ENCODE data around the gene COLGALT1.
"Not testable (repeated sequence)": the region's sequence is repeated elsewhere in the genome, so short reads cannot be mapped to it uniquely, and the experiment has no call there.

COLGALT1 gene

DNA sequence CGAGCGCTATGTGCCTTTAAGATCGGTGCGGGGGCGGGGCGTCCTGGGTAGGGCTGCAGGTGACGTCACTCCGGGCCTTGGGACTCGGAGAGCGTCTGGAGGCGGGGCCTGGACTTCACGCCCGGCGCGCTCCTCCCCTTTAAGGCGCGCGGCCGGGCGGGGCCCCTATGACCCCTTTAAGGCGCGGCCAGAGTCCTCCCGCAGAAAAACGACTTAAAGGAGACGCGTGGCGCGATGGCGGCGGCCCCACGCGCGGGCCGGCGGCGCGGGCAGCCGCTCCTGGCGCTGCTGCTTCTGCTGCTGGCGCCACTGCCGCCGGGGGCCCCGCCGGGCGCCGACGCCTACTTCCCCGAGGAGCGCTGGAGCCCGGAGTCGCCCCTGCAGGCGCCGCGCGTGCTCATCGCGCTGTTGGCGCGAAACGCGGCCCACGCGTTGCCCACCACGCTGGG, at the start of gene COLGALT1:
TSS of gene COLGALT1 (plus strand) at position 170 of the 449 bp plus-strand sequence. CDS start at position 235, 65 bp downstream.
- DNase-seq (ENCODE audit: low read depth): peak; percentile 99

DNA sequence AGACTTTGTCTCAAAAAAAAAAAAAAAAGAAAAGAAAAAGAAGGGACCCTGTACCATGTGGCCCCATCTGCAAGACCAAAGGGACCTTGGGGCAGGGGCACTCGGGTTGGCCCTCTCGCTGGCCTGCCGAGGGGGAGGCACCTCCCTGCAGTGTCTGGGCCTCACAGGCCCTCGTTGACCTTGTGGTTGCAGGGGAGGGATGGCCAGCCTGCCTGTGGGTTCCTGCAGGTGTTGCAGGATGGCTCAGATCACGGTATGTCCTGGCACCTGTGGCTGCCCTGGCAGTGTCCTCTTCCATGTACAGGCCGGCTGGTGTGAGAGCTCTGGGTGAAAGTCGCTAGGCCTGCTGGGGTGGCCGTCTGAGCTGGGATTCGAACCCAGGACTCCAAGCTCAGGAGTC, 48.7 kb upstream of the COLGALT1 start:
- no peak for DNase-seq (ENCODE audit: low read depth)

DNA sequence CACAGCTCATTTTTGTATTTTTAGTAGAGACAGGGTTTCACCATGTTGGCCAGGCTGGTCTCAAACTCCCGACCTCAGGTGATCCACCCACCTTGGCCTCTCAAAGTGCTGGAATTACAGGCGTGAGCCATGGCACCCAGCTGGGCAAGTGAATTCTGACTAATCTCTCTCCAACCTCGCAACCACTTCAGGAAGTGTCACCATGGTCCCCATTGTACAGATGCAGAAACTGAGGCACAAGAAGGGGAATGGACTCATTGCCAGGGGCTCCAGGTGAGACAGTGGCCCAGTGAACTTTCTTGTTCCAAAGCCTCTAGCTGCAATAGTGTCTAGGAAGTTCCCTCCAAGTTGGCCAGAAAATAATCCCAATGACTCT, 46.9 kb upstream of the COLGALT1 start:
- peak; percentile 20 for DNase-seq (ENCODE audit: low read depth)

DNA sequence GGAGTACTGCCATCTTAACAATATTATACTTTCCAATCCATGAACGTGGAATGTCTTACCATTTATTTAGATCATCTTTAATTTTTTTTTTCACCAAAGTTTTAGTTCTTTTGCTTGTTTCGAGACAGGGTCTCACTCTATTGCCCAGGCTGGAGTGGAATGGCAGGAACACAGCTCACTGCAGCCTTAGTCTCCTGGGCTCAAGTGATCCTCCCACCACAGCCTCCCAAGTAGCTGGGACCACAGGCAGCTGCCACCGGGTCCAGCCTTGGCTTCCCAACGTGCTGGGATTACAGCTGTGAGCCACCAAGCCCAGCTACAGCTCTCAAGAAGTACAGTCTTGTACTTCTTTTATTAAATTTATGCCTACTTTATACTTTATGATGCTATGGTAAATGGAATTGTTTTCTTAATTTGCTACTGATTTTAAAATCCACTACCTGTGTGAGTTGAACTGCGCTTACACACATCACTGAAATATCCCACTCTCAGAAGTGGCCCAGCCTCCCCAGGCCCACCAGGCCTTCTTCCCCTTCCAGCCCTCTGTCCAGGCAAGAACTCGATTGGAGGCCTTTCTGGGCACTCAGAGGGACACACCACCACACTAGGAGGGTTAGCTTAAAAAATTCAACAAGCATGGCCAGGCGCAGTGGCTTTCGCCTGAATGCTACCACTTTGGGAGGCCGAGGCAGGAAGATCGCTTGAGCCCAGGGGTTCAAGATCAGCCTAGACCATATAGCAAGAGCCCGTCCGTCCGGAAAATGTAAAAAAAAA, 45.0 kb upstream of the COLGALT1 start:
- DNase-seq (ENCODE audit: low read depth): peak; percentile 29

DNA sequence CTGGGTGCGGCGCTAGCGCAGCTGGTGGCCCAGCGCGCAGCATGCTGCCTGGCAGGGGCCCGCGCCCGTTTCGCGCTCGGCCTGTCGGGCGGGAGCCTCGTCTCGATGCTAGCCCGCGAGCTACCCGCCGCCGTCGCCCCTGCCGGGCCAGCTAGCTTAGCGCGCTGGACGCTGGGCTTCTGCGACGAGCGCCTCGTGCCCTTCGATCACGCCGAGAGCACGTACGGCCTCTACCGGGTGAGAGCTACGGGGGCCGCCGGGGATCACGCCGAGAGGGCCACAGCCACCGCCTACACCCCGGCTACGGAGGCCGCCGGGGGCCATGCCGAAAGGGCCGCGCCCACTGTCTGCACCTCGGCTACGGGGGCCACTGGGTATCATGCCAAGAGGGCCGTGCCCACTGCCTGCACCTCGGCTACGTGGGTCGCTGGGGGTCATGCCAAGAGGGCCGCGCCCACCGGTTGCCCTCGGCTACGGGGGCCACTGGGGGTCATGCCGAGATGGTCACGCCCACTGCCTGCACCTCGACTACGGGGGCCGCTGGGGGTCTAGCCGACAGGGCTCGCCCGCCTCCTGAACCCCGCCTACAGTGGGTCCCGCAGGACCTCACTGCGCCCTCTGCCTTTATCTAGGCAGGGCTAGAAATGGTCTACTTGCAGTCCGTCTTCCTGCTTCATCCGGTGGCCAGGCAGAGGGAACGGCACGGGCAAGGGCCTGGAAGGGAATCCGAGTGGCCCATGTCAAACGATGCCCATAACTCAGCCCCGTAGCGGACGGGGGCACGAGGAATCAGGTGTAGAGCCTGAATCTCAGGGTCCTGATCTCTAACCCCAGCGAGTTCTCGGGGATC, 43.5 kb upstream of the COLGALT1 start:
- peak; percentile 86 for DNase-seq (ENCODE audit: low read depth)

DNA sequence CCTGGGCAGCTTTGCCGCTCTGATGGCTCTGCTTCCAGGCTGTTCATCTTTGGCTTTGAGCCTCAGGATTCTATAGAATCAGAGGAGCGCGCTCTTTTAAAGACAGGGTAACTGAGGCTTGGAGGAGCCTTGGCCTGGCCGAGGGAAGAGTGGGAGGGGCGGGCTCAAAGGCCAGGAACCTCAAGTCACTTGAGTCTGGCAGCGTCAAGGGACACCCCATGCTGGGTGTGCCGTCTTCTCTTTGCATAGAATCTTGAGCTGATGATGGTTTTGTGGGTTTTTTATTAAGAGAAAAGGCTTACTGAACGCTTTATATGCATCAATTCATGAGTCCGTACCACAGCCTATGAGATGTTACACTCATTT, 42.9 kb upstream of the COLGALT1 start:
- DNase-seq (ENCODE audit: low read depth): peak; percentile 16

DNA sequence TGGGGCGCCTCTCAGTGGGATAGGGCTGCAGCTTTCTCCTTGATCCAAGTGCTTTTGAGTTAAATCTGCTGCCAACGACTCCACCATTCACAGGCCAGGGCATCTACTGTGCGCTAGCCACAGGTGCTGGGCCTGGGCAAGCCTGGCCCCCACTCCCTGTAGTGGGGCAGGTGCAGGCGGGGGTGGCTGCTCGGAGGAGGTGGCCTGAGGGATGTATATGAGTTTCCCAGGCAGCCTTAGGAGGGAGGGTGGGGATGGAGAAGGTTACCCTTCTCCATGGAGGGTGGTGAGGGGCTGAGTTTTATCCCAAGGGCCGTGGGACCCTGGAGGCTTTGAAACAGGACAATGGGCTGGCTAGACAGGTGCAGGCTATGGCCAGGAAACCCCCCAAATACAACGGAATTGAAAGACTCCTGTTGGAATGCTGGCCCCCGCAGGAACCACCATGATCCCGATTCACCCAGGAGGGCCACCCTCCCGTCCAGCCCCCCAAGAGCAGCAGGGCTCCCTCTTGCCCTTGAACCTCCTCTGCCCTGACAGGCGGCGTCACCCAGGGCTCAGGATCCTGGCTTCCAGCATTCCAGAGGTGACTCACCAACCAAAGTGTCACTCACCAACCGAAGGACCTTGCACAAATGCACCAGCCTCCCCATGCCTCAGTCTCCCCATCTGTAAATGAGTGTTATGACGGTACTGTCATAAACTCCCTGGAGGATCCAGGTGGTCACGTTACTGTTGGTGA, 39.9 kb upstream of the COLGALT1 start:
- no peak for DNase-seq (ENCODE audit: low read depth)

DNA sequence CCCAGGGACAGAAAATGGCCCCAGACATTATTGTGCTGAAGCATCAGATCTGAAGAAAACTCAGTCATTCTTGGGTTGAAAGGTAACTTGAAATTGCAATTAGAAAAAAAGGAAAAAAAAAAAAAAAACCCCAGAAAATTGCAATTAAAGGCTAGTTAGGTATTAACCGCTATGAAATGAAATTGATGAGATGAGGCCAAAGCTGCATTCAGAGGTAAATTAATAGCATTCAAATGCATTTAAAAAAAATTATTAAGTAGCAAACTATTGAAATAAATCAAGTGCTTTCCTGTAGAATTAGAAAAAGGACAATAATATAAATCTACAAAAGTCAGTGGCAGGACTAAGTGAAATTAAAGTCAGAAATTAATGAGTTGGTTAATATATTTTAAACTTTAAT, 37.6 kb upstream of the COLGALT1 start:
- no peak for DNase-seq (ENCODE audit: low read depth)

DNA sequence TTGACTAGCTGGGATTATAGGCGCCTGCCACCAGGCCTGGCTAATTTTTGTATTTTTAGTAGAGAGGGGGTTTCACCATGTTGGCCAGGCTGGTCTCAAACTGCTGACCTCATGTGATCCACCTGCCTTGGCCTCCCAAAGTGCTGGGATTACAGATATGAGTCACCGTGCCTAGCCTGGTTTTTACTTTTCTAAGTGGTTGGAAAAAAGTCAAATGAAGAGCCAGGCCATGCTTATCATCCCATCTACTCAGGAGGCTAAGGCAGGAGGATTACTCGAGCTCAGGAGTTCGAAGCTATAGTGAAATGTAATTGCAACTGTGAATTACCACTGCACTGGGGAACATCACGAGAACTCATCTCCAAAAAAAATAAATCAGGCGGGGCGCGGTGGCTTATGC, 36.8 kb upstream of the COLGALT1 start:
- not testable (repeated sequence) for DNase-seq (ENCODE audit: low read depth)

DNA sequence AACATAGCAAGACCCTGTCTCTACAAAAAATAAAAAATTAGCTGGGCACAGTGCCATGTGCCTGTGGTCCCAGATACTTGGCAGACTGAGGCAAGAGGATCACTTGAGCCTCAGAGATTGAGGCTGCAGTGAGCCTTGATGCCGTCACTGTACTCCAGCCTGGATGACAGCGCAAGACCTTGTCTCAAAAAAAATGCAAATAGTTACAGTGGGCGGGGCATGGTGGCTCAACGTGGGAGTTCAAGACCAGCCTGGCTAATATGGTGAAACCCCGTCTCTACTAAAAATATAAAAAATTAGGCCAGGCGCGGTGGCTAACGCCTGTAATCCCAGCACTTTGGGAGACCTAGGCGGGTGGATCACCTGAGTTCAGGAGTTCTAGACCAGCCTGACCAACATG, 35.5 kb upstream of the COLGALT1 start:
- DNase-seq (ENCODE audit: low read depth): no peak

DNA sequence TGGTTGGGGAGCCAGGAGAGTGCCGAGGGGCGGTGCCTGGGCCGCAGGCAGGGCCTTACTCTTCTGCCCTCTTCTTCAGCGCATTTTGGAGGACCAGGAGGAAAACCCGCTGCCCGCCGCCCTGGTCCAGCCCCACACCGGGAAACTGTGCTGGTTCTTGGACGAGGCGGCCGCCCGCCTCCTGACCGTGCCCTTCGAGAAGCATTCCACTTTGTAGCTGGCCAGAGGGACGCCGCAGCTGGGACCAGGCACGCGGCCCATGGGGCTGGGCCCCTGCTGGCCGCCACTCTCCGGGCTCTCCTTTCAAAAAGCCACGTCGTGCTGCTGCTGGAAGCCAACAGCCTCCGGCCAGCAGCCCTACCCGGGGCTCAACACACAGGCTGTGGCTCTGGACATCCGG, 34.6 kb upstream of the COLGALT1 start:
- no peak for DNase-seq (ENCODE audit: low read depth)

DNA sequence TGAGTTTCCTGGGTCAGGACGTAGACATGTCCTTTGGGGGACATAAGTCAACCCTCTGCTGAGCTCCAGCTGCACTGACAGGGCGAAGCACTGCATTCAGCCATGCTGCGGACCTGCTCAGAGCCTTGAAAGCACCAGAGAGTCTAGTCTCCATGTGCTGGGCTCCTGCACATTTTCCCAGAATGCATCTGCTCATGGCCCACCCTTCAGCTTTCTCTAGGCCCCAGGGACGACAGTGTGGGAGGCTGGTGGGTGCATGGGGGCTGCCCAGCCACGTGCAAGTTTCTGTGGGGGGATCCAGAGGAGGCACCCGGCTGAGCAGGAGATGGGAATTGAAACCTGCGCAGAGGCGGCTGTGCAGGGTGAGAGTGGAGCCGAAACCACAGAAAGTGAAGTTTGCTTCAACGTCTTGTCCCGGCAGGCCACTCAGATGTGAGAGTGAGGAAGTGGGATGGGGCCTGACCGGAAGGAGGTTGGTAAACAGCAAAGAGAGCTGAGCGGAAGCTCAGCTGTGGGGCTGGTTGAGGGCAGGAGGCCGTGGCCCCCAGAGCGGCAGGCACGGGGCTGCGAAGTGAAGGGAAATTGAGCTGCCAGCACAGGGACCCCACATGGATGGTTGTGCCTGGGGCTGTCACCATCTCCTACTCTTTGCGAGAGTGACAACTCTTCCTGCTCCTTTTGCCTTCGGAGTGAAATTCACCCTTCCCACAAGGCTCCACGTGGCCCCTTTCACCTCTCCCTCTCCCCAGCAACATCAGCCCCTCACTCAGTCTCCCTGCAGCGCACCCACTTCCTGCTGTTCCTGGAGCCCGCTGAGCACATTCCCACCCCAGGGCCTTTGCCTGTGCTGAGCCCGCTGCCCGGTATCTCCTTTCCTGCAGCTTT, 32.2 kb upstream of the COLGALT1 start:
- no peak for DNase-seq (ENCODE audit: low read depth)

DNA sequence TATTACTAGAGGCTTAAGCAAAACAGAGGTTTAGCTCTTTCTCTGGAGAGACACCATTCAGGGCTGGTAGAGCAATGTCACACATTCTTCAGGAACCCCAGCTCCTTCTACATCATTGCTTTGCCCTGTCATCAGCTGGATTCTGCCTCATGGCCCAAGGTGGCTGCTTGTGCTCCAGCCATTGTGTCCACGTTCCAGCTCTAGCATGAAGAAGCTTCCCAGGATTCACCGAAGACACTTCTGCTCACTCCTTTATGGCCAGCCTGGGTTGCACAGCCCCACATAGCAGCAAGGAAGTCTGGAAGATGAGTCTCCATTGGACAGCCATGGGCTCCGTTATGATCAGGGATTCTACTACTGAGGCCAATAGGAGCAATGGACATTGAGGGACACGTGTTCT, 30.8 kb upstream of the COLGALT1 start:
- no peak for DNase-seq (ENCODE audit: low read depth)

DNA sequence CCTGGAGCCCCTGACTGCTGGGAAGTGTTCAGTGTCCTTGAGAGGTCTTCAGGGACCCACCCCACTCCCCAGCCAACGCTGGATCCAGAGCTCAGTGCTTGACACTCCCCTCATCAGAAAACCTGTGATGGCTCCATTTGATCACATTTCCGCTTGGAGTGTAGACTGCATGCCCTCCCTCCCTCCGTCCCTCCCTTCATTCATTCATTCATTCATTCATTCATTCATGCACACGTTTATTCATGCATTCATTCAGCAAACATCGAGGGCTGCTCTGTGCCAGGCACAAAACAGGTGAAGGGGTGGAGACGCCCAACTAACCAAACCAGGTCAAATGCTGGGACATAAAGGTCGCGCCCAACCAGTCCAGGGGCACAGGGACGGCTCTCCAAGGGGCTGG, 30.3 kb upstream of the COLGALT1 start:
- DNase-seq (ENCODE audit: low read depth): no peak

DNA sequence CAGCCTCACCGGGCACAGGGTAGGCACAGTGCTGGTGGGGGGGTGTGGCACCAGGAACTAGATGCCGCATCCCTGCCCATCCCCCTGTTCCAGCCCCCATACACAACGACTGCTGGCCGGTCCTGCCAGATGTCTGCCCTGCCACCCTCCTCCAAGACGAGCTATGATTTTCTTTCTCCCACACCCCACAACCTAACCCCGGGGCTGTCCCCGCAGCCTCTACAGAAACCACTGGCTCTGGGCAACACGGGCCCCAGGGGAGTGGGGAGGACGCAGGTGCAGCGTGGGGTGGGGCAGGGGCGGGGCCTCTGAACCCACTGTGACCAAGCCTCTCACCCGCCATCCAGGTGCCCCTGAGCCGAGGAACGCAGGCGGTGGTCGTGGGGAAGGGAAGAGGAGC, 28.5 kb upstream of the COLGALT1 start:
- DNase-seq (ENCODE audit: low read depth): no peak

DNA sequence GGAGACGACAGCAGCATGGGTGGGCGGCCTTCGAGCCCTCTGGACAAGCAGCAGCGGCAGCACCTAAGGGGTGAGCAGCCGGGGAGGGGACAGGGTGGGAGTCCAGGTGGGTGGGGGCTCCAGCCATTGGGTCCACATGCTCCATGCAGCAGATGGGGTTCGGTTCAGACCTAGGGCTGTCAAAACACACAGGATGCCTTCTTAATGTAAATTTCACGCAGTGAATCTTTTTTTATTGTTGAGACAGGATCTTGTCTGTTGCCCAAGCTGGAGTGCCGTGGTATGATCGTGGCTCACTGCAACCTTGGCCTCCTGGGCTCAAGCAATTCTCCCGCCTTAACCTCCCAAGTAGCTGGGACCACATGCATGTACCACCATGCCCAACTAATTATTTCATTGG, 28.1 kb upstream of the COLGALT1 start:
- no peak for DNase-seq (ENCODE audit: low read depth)

DNA sequence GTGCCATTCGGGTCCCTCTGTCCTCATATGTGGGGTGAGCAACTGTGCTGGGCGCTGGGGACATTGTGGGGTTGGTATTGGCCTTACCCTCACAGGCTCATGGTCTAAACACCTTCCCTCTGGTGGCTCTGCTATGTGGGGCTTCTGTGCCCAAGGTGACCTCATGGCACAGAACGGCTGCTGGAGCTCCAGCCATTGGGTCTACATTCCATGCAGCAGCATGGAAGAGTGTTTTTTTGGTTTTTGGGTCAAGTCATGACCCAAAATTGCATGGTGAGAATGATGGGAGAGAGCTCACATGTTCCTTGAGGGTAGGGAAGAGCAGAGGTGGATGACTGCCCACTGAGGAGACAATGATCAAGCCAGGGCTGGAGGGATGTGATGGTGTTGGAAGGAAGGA, 26.8 kb upstream of the COLGALT1 start:
- no peak for DNase-seq (ENCODE audit: low read depth)

DNA sequence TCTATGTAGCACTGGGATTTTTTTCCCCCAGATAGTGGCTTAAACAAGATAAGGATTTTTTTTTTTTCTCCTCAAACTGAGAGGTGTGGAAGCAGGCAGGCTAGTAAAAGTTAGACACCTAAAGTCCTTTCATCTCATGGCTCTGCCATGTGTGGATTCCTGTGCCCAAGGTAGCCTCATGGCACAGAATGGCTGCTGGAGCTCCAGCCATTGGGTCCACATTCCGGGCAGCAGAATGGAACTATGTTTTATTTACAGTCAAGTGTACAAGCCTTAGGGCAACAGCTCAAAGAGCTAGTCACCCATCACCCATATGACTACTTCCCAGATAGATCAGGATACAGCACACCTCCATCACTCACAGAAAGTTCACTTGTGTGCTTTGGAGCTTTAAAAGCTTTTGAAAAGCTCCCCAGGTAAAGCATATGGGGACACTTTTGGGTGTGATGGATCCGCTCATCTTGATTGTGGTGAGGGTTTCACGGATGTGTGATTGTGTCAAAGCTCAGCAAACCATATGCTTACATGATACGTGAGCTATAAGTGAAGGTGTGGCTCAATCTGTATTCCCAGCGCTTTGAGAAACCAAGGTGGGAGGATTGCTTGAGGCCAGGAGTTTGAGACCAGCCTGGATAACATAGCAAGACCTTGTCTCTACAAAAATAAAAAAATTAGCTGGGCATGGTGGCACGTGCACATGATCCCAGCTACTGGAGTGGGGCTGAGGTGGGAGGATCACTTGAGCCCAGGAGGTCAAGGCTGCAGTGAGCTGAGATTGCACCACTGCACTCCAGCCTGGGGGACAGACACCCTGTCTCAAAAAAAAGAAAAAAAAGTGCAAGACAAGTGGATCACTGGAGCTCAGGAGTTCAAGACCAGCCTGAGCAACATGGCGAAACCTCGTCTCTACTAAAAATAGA, 25.9 kb upstream of the COLGALT1 start:
- no peak for DNase-seq (ENCODE audit: low read depth)

DNA sequence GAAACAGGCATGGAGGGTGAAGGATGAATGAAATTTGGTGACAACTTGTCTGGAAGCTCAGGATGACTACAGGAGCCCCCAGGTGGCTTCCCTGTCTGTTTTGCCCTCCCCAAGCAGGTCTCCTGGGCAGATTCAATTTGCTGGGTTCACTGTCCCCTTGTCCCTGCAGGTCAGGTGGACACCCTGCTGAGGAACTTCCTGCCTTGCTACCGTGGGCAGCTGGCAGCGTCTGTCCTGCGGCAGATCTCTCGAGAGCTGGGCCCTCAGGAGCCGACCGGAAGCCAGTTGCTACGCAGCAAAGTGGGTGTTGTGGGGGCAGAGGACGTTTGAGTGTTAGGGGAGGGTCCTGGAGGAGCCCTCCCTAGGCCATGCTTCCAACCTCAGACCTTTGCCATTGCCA, 24.9 kb upstream of the COLGALT1 start:
- DNase-seq (ENCODE audit: low read depth): no peak

DNA sequence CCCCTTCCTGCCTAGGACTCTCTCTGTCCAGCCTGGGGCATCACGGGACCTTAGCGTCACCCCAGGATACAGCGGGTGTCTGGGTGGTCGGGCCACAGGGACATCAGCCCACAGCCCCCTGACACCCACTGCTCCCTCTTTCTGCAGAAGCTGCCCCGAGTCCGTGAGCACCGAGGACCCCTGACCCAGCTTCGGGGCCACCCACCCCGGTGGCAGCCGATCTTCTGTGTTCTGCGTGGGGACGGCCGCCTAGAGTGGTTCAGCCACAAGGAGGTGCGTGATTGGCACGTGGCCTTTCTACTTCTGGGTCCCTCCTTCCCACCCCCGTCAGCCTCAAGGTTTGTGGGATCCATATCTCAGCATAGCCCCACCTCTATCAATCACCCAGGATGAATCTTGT, 23.3 kb upstream of the COLGALT1 start:
- DNase-seq (ENCODE audit: low read depth): no peak

DNA sequence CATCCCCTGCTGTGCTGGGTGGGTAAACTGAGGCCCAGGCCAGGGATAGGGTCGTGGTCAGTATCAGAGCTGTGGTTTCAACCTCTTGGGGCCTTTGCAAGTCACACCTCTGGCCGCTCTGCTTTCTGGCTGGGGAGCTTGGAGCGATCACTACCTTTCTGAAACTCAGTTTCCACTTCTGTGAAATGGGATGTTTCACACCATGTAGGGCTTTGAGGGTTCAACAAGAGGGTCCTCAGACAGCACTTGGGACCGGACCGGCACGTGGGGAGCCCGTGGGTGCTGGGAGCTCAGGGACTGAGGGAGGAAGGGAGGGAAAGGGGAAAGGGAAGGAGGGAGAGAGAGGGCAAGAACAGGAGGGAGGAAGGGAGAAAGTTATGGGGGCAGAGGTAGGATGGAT, 22.9 kb upstream of the COLGALT1 start:
- no peak for DNase-seq (ENCODE audit: low read depth)
